ENCODE results near the gene GPR83. TPM values are rescaled to one million over a fixed set of nuclear protein-coding genes. Genes with fewer than 3 reads are reported as not detected.

The GPR83 gene
- total RNA-seq, 1 donor from 2014 or later = not detected

GRCh38 chr11:94336033-94336432 is 65.2 kb downstream of the GPR83 start:
- H3K27ac ChIP-seq = no peak overlapping the region
- H3K36me3 ChIP-seq = no peaks in the 10 kb centered on the region
- TF ChIP-seq CTCF (IDR thresholded peaks at IDR 0.05) = no peak
- no peak overlapping the region for H3K4me3 ChIP-seq
- intact Hi-C loops (cut with DNase I) = no loop called here
- DNase-seq (no peak), ATAC-seq (no peak)
- H3K27me3 ChIP-seq (ENCODE audit: low read depth) = no peaks in the 10 kb centered on the region
- H3K9me3 ChIP-seq = no peaks in the 10 kb centered on the region
- no peaks in the 10 kb centered on the region for H3K4me1 ChIP-seq

- no peaks in the 10 kb centered on the region for H3K4me1 ChIP-seq
- no peak overlapping the region for H3K4me3 ChIP-seq
- no peak for DNase-seq
- no peak for ATAC-seq
- H3K27me3 ChIP-seq (ENCODE audit: low read depth) = no peaks in the 10 kb centered on the region
- no peak for TF ChIP-seq CTCF (IDR thresholded peaks at IDR 0.05)
- no peaks in the 10 kb centered on the region for H3K9me3 ChIP-seq
- no peak overlapping the region for H3K27ac ChIP-seq
- intact Hi-C loops (cut with DNase I) = no loop called here
- no peaks in the 10 kb centered on the region for H3K36me3 ChIP-seq
Observed at GRCh38 chr11:94332814-94333213, 68.4 kb downstream of the GPR83 start.

- no peaks in the 10 kb centered on the region for H3K9me3 ChIP-seq
- H3K27ac ChIP-seq = no peak overlapping the region
- H3K4me1 ChIP-seq = no peaks in the 10 kb centered on the region
- ATAC-seq (no peak), DNase-seq (no peak)
- TF ChIP-seq CTCF (IDR thresholded peaks at IDR 0.05) = no peak
- H3K36me3 ChIP-seq = no peaks in the 10 kb centered on the region
- intact Hi-C loops (cut with DNase I) = no loop called here
- no peak overlapping the region for H3K4me3 ChIP-seq
- H3K27me3 ChIP-seq (ENCODE audit: low read depth) = no peaks in the 10 kb centered on the region
Observed at GRCh38 chr11:94330789-94331188, 70.4 kb downstream of the GPR83 start.

GRCh38 chr11:94329501-94329900 is 71.7 kb downstream of the GPR83 start:
- Histone ChIP-seq H3K27ac (no peak overlapping the region), H3K4me3 (no peak overlapping the region), H3K4me1 (no peaks in the 10 kb centered on the region), H3K9me3 (no peaks in the 10 kb centered on the region), H3K36me3 (no peaks in the 10 kb centered on the region), H3K27me3 (ENCODE audit: low read depth) (no peaks in the 10 kb centered on the region)
- TF ChIP-seq CTCF (IDR thresholded peaks at IDR 0.05) = no peak
- intact Hi-C loops (cut with DNase I) = no loop called here
- DNase-seq (no peak), ATAC-seq (no peak)

GRCh38 chr11:94328587-94329080 is 72.6 kb downstream of the GPR83 start:
- TF ChIP-seq CTCF (IDR thresholded peaks at IDR 0.05) = no peak
- no peaks in the 10 kb centered on the region for H3K4me1 ChIP-seq
- H3K27me3 ChIP-seq (ENCODE audit: low read depth) = no peaks in the 10 kb centered on the region
- H3K36me3 ChIP-seq = no peaks in the 10 kb centered on the region
- no peaks in the 10 kb centered on the region for H3K9me3 ChIP-seq
- H3K27ac ChIP-seq = no peak overlapping the region
- no peak overlapping the region for H3K4me3 ChIP-seq
- ATAC-seq (peak in 1 of 2 donors; percentile 50), DNase-seq (no peak)
- intact Hi-C loops (cut with DNase I) = no loop called here

Other genes with a start within 250 kb of the GPR83 start
- not detected for gene IZUMO1R, start 96.8 kb downstream of the GPR83 start, total RNA-seq
- 17.6 TPM for gene MRE11, start 92.4 kb upstream of the GPR83 start, total RNA-seq
- gene ANKRD49, start 92.6 kb upstream of the GPR83 start, total RNA-seq = 14.7 TPM
- 2.5 TPM for gene C11orf97, start 111.0 kb upstream of the GPR83 start, total RNA-seq
- 7.1 TPM for gene FUT4, start 142.5 kb upstream of the GPR83 start, total RNA-seq
- 1.9 TPM for gene PIWIL4, start 165.9 kb upstream of the GPR83 start, total RNA-seq

Data from lower lobe of right lung (tissue), 2 donors.